ENCODE data around the gene HTR1D. TPM values are rescaled to one million over a fixed set of nuclear protein-coding genes. Genes with fewer than 3 reads are reported as not detected.

The HTR1D gene
- total RNA-seq, 1 experiment from 2014 or later, result 3.1 TPM

DNA sequence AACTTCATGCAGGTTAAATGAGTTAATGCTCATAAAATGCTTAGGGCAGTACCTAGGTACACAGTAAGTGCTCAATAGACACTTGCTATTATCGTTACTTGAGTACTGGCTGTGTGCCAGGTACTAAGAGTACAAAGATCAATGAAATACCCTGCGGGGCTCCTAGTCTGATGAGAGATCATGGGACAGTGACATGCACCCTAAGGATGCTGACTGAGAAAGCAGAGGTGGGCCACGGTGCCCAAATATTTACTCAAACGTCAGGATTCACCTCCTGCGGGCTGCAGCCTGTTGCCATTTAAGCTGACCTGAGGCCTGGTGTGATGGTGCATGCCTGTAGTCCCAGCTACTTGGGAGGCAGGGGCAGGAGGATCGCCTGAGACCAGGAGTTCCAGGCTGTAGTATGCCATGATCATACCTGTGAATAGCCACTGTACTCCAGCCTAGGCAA is 28.8 kb downstream of the HTR1D start:
- H3K9ac ChIP-seq (ENCODE audit: extremely low read depth, insufficient read length, low read length), result no peak overlapping the region
- no peak overlapping the region for H2BK12ac ChIP-seq (ENCODE audit: insufficient read length, low read depth, low read length)
- no peak overlapping the region for H3K4ac ChIP-seq (ENCODE audit: low read depth, low read length)
- no peak overlapping the region for H3K23ac ChIP-seq (ENCODE audit: insufficient read length, low read depth, low read length)
- TF ChIP-seq, protein P1, sequence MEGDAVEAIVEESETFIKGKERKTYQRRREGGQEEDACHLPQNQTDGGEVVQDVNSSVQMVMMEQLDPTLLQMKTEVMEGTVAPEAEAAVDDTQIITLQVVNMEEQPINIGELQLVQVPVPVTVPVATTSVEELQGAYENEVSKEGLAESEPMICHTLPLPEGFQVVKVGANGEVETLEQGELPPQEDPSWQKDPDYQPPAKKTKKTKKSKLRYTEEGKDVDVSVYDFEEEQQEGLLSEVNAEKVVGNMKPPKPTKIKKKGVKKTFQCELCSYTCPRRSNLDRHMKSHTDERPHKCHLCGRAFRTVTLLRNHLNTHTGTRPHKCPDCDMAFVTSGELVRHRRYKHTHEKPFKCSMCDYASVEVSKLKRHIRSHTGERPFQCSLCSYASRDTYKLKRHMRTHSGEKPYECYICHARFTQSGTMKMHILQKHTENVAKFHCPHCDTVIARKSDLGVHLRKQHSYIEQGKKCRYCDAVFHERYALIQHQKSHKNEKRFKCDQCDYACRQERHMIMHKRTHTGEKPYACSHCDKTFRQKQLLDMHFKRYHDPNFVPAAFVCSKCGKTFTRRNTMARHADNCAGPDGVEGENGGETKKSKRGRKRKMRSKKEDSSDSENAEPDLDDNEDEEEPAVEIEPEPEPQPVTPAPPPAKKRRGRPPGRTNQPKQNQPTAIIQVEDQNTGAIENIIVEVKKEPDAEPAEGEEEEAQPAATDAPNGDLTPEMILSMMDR (conservative IDR thresholded peaks at IDR 0.05), result no peak
- no peak overlapping the region for H3K27ac Mint-ChIP-seq
- no peaks in the 10 kb centered on the region for H3K79me1 ChIP-seq (ENCODE audit: insufficient read depth, low read depth, low read length, poor library complexity, severe bottlenecking)
- H3K4me2 ChIP-seq (ENCODE audit: insufficient read depth, insufficient read length, low read length), result no peak overlapping the region
- no peaks in the 10 kb centered on the region for H3K9me3 Mint-ChIP-seq
- H2BK5ac ChIP-seq (ENCODE audit: insufficient read length, low read length), result no peak overlapping the region
- no peaks in the 10 kb centered on the region for H3K23me2 ChIP-seq (ENCODE audit: insufficient read length, low read depth, low read length, poor library complexity, severe bottlenecking)
- H2BK120ac ChIP-seq (ENCODE audit: low read depth, low read length, poor library complexity, severe bottlenecking), result no peak overlapping the region
- peaks cover 0 to 7% (median 6%) of the 10 kb centered on the region in 3 experiments; a peak in 3 of 7 replicates for H3K36me3 Mint-ChIP-seq (ENCODE audit: insufficient read depth in 1 of 3, low read depth in 3 of 3)
- H3K27ac ChIP-seq (ENCODE audit: insufficient read length, low read depth, low read length), result no peak overlapping the region
- H4K91ac ChIP-seq (ENCODE audit: insufficient read length, low read depth, low read length), result no peak overlapping the region
- H3K4me1 Mint-ChIP-seq, result peaks cover 0 to 2% of the 10 kb centered on the region in 2 experiments; a peak in 1 of 4 replicates
- no peak overlapping the region for H3K56ac ChIP-seq (ENCODE audit: insufficient read length, low read depth, low read length)
- no peaks in the 10 kb centered on the region for H3K79me2 ChIP-seq (ENCODE audit: insufficient read depth, low read length)
- H4K5ac ChIP-seq (ENCODE audit: insufficient read length, low read depth, low read length), result no peak overlapping the region
- H3K27me3 ChIP-seq (ENCODE audit: insufficient read depth, low read length), result no peaks in the 10 kb centered on the region
- H3K14ac ChIP-seq (ENCODE audit: insufficient read depth, low read length), result no peak overlapping the region
- H3K4me3 Mint-ChIP-seq, result no peak overlapping the region
- H4K8ac ChIP-seq (replicated peaks; ENCODE audit: insufficient read length, low read depth, low read length), result no peak overlapping the region
- H3K4me1 ChIP-seq (ENCODE audit: insufficient read depth, low read length), result no peaks in the 10 kb centered on the region
- no peak overlapping the region for H2BK15ac ChIP-seq (ENCODE audit: low read depth, low read length)
- no peak for DNase-seq
- H3K27me3 Mint-ChIP-seq (ENCODE audit: low read depth), result peaks cover 10% of the 10 kb centered on the region
- no peaks in the 10 kb centered on the region for H3K9me3 ChIP-seq (ENCODE audit: control insufficient read depth, low read depth, low read length)
- H3T11ph ChIP-seq (ENCODE audit: low read length), result no peak overlapping the region
- no peaks in the 10 kb centered on the region for H4K20me1 ChIP-seq (ENCODE audit: control insufficient read depth, insufficient read depth, insufficient read length)
- WGBS (ENCODE audit: extremely low coverage, insufficient read length, low lambda C conversion rate), result no CpG with 5 or more reads among the region's 6 CpGs
- no peak overlapping the region for H2BK20ac ChIP-seq (ENCODE audit: low read depth, low read length, poor library complexity, severe bottlenecking)
- no peak overlapping the region for H2AFZ ChIP-seq (ENCODE audit: low read length)
- H2AK5ac ChIP-seq (ENCODE audit: insufficient read length, low read length), result no peak overlapping the region
- H3K18ac ChIP-seq (ENCODE audit: insufficient read length, low read depth, low read length), result no peak overlapping the region

Measured in H9 (cell line).